Natural killer cell (primary cell): Measurements from ENCODE around the gene LRCH3. TPM values are rescaled to one million over a fixed set of nuclear protein-coding genes. Genes with fewer than 3 reads are reported as not detected.
A peak's percentile ranks its signal among the peaks of the same experiment; 100 is the strongest.

Source experiments
- ATAC-seq, 3 donors: fragments of 150-1000 bp in 2 of 3; fragments of 200-7000 bp in 1 of 3; cut with Tn5 transposase; 1 replicate in 1 of 3; 2 replicates in 2 of 3; pipeline ENCODE4 v1.10.0; 2021; ENCODE audit warnings: mild to moderate bottlenecking in 2 of 3, moderate library complexity in 2 of 3
- DNase-seq, 2 donors: peaks; one replicate each; pipeline versions ENCODE4 v3.0.0 to v3.0.0-alpha.2; 2013 to 2021; ENCODE audit warnings: mixed read lengths in 1 of 2
- H3K27ac ChIP-seq: one replicate; pipeline ENCODE4 v1.5.1; 2013; ENCODE audit warnings: mild to moderate bottlenecking, low read length
- H3K27me3 ChIP-seq: one replicate; pipeline ENCODE4 v1.6.1; 2013; ENCODE audit warnings: low read length; ENCODE audit not compliant: control insufficient read depth, insufficient read depth
- H3K36me3 ChIP-seq: one replicate; pipeline ENCODE4 v1.6.1; 2013; ENCODE audit warnings: low read length; ENCODE audit not compliant: control insufficient read depth, insufficient read depth
- H3K4me1 ChIP-seq: one replicate; pipeline ENCODE4 v1.6.1; 2013; ENCODE audit warnings: low read length; ENCODE audit not compliant: control insufficient read depth, insufficient read depth
- H3K4me3 ChIP-seq: one replicate; pipeline ENCODE4 v1.5.1; 2013; ENCODE audit warnings: low read length
- H3K9me3 ChIP-seq: one replicate; pipeline ENCODE4 v1.6.1; 2013; ENCODE audit warnings: low read length; ENCODE audit not compliant: control insufficient read depth, insufficient read depth
- H3K27ac Mint-ChIP-seq, 2 donors: one replicate each; pipeline ENCODE4 v1.8.0; 2022; ENCODE audit warnings: mild to moderate bottlenecking in 2 of 2, mixed read lengths in 2 of 2, moderate library complexity in 1 of 2
- H3K27me3 Mint-ChIP-seq, 2 donors: one replicate each; pipeline ENCODE4 v1.8.0; 2022; ENCODE audit warnings: low read depth in 2 of 2, mixed read lengths in 2 of 2
- H3K36me3 Mint-ChIP-seq: one replicate; pipeline ENCODE4 v1.8.0; 2022; ENCODE audit warnings: mixed read lengths
- H3K4me1 Mint-ChIP-seq, 2 donors: one replicate each; pipeline ENCODE4 v1.8.0; 2022; ENCODE audit warnings: mixed read lengths in 2 of 2
- H3K4me3 Mint-ChIP-seq: one replicate; pipeline ENCODE4 v1.8.0; 2022; ENCODE audit warnings: mild to moderate bottlenecking, moderate library complexity, mixed read lengths
- H3K9me3 Mint-ChIP-seq, 2 donors: one replicate each; pipeline ENCODE4 v1.8.0; 2022; ENCODE audit warnings: mixed read lengths in 2 of 2
- WGBS: methylation state at CpG from one replicate; pipeline ENCODE4 v1.1.7; 2013; ENCODE audit warnings: missing lambda C conversion rate; ENCODE audit not compliant: insufficient coverage; 5-methylcytosine and 5-hydroxymethylcytosine counted together
- intact Hi-C: fragments of 100-400 bp; cut with micrococcal nuclease; formaldehyde crosslinking; loops from one replicate; pipeline ENCODE4 v1.14.2; 2022
- total RNA-seq, 4 donors: library from RNA; stranded (reverse); fragments of 120-200 nt in 1 of 4; gene quantifications; one replicate each; pipeline versions ENCODE4 v1.2.3 to v1.2.4, GENCODE V29; 2013 to 2022
- TF ChIP-seq, protein P1 (sequence below): fragments of 200-600 bp; IDR thresholded peaks from one replicate; pipeline ENCODE4 v1.8.0; 2022; ENCODE audit warnings: antibody characterized with exemption

The LRCH3 gene
- total RNA-seq, 3 donors from 2014 or later (not counting 1 experiment from before 2014, with no cell fraction given), result 68.1 to 90.5 (median 90.3) TPM

DNA sequence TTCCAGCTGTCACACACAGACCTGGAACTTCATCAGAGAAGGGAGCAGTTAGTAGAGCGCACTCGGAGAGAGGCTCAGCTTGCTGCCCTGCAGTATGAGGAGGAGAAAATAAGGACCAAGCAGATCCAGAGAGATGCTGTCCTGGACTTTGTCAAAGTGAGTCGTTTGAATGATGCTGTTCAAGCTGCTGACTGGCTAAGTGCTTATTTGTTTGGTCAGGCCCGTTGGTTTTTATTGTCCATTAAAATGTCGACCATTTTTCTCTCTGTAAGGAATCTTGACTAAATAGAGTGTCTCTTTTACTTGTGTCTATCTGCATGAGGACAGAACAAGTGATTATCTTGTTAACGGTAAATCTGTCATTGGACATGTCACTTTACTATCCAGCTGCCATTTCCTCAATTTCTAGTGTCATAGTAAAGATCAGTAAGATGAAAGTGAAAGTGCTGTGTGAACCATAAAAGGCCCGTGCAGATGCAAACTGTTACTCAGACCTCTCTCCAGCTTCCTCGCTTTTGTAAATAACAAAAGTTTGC is 56.9 kb downstream of the LRCH3 start:
- H3K4me1 Mint-ChIP-seq, result peaks cover 13 to 18% of the 10 kb centered on the region in 2 donors

DNA sequence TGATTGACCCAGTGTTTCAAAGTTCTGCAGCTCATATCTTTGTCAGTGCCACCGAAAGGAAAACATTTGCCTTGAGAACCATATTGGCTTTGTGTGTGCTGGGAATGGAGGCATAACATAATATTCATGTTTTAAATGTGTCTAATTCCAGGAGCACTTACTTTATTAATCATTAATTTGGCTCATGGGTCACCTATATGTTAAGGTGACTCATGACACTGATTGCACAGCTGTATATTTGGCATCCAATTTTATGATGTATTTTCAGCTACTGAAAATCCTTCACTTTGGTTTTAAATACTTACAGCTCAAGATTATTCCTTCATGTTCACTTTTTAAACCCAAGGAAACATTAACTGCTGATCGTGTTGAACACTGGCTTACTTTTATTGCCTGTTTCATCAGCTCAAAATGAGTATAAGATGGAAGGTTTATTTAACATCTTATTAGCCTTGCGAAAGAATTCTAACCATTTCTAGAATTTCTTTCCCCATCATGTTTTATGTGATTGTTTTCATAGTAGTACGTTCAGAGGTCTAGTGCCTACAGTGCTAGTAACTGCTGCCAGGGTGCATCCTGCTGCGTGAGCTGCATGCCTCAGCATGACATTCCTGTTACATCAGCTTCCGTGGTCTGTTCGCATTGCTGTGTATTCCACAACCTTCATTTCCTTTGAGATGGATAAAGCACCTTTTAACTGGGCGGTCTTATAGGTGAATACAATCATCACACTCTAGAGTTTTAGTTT is 63.7 kb downstream of the LRCH3 start:
- no peaks in the 10 kb centered on the region for H3K27me3 ChIP-seq
- H3K4me3 Mint-ChIP-seq, result no peak overlapping the region
- no peak overlapping the region for H3K27ac ChIP-seq
- DNase-seq (no peak), ATAC-seq (no peak)
- WGBS, result 99% methylated on average over 5 of the region's 8 CpGs
- TF ChIP-seq, protein P1, sequence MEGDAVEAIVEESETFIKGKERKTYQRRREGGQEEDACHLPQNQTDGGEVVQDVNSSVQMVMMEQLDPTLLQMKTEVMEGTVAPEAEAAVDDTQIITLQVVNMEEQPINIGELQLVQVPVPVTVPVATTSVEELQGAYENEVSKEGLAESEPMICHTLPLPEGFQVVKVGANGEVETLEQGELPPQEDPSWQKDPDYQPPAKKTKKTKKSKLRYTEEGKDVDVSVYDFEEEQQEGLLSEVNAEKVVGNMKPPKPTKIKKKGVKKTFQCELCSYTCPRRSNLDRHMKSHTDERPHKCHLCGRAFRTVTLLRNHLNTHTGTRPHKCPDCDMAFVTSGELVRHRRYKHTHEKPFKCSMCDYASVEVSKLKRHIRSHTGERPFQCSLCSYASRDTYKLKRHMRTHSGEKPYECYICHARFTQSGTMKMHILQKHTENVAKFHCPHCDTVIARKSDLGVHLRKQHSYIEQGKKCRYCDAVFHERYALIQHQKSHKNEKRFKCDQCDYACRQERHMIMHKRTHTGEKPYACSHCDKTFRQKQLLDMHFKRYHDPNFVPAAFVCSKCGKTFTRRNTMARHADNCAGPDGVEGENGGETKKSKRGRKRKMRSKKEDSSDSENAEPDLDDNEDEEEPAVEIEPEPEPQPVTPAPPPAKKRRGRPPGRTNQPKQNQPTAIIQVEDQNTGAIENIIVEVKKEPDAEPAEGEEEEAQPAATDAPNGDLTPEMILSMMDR, result no peak
- no peak overlapping the region for H3K4me3 ChIP-seq
- H3K27ac Mint-ChIP-seq, result no peak overlapping the region
- no peaks in the 10 kb centered on the region for H3K4me1 Mint-ChIP-seq
- intact Hi-C loops, result no loop called here
- no peaks in the 10 kb centered on the region for H3K9me3 Mint-ChIP-seq
- H3K36me3 Mint-ChIP-seq, result peaks cover 20% of the 10 kb centered on the region
- H3K36me3 ChIP-seq, result peaks cover 58% of the 10 kb centered on the region
- no peaks in the 10 kb centered on the region for H3K4me1 ChIP-seq
- no peaks in the 10 kb centered on the region for H3K27me3 Mint-ChIP-seq
- no peaks in the 10 kb centered on the region for H3K9me3 ChIP-seq

More for the DNA sequence above, 56.9 kb downstream of the LRCH3 start:
- H3K36me3 Mint-ChIP-seq, result no peaks in the 10 kb centered on the region
- Histone ChIP-seq H3K27me3 (no peaks in the 10 kb centered on the region), H3K9me3 (no peaks in the 10 kb centered on the region), H3K36me3 (peaks cover 40% of the 10 kb centered on the region), H3K27ac (peak overlapping the region; percentile 83), H3K4me1 (peaks cover 4% of the 10 kb centered on the region), H3K4me3 (peak overlapping the region; percentile 18)
- no peaks in the 10 kb centered on the region for H3K9me3 Mint-ChIP-seq
- TF ChIP-seq, protein P1, result no peak
- peak in 1 of 2 donors; percentile 71 for DNase-seq
- peak overlapping the region; percentile 87 to 98 for H3K27ac Mint-ChIP-seq
- intact Hi-C loops, result no loop called here
- ATAC-seq, result peak; percentile 88 to 98 (median 94)
- WGBS, result 33% methylated on average over 7 of the region's 8 CpGs
- peak overlapping the region; percentile 82 for H3K4me3 Mint-ChIP-seq
- no peaks in the 10 kb centered on the region for H3K27me3 Mint-ChIP-seq

DNA sequence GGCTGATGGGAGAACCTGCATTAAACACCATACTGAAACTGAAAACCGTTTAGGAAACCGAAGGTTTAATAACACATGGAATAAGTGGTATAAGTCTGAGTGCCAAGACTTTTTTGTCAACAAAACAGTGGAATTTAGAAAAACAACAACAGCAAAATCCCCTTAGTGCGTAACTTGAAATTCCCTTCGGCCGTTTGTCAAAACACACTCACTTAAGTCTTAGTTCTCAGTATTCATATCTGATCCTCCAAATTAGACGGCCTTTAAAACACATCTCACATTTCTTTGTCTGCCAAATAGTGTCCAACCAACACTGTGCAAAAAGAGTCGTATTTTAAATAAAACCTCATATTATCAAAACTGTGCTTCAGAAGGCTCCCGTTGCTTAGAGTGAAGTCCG is 64.5 kb downstream of the LRCH3 start:
- Mint-ChIP-seq H3K36me3 (peaks cover 20% of the 10 kb centered on the region), H3K4me3 (no peak overlapping the region), H3K4me1 (no peaks in the 10 kb centered on the region), H3K27me3 (no peaks in the 10 kb centered on the region), H3K9me3 (no peaks in the 10 kb centered on the region), H3K27ac (no peak overlapping the region)
- ATAC-seq (no peak), DNase-seq (no peak)
- intact Hi-C loops, result no loop called here
- WGBS, result 97% methylated on average over 7 of the region's 9 CpGs
- Histone ChIP-seq H3K4me1 (no peaks in the 10 kb centered on the region), H3K27me3 (no peaks in the 10 kb centered on the region), H3K36me3 (peaks cover 54% of the 10 kb centered on the region), H3K9me3 (no peaks in the 10 kb centered on the region), H3K4me3 (no peak overlapping the region), H3K27ac (no peak overlapping the region)
- TF ChIP-seq, protein P1, result no peak
